NB4 (cell line): Measurements from ENCODE around the gene SUN2.

Experiments
- DNase-seq: peaks from one replicate; pipeline ENCODE4 v3.0.0; 2010; ENCODE audit warnings: low read depth
- H3K4me3 ChIP-seq: one replicate; pipeline ENCODE4 v1.5.1; 2011; ENCODE audit warnings: mild to moderate bottlenecking, low read depth, low read length, moderate library complexity
- MYC ChIP-seq: IDR thresholded peaks from 2 replicates; pipeline ENCODE4 v1.6.1; 2011; ENCODE audit warnings: low read depth, low read length
- POLR2A ChIP-seq: IDR thresholded peaks from 2 replicates; pipeline ENCODE4 v1.6.1; 2011; ENCODE audit warnings: mild to moderate bottlenecking; ENCODE audit not compliant: insufficient read length; ENCODE audit errors: extremely low read depth
- TF ChIP-seq, protein P1 (sequence below): IDR thresholded peaks from one replicate; pipeline ENCODE4 v1.5.1; 2012; ENCODE audit warnings: low read depth, low read length
- TF ChIP-seq, protein P2 (sequence below): IDR thresholded peaks from 2 replicates; pipeline ENCODE4 v1.6.1; 2011; ENCODE audit warnings: low read depth, low read length

Gene SUN2

DNA sequence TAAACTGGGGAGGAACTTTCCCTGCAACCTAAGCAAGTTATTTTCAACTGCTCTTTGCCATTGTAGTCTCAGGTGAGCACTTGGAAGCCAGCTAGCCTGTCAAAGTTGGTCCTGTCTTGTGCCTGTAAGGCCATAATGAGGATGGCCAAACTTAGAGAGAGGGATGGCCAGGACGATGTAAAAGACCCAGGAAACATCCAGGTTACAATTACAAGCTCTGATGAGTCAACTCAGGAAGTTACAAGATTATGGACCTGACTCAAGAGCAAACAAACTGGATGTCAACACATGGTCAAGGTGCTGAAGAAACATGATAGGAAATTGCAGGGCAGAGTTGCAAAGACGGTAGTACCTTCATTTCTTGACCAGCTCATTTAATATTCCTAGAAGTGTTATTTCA is 48.5 kb downstream of the SUN2 start:
- TF ChIP-seq, protein P1, sequence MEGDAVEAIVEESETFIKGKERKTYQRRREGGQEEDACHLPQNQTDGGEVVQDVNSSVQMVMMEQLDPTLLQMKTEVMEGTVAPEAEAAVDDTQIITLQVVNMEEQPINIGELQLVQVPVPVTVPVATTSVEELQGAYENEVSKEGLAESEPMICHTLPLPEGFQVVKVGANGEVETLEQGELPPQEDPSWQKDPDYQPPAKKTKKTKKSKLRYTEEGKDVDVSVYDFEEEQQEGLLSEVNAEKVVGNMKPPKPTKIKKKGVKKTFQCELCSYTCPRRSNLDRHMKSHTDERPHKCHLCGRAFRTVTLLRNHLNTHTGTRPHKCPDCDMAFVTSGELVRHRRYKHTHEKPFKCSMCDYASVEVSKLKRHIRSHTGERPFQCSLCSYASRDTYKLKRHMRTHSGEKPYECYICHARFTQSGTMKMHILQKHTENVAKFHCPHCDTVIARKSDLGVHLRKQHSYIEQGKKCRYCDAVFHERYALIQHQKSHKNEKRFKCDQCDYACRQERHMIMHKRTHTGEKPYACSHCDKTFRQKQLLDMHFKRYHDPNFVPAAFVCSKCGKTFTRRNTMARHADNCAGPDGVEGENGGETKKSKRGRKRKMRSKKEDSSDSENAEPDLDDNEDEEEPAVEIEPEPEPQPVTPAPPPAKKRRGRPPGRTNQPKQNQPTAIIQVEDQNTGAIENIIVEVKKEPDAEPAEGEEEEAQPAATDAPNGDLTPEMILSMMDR = no peak
- DNase-seq = peak; percentile 52
- H3K4me3 ChIP-seq = peak overlapping the region; percentile 96

DNA sequence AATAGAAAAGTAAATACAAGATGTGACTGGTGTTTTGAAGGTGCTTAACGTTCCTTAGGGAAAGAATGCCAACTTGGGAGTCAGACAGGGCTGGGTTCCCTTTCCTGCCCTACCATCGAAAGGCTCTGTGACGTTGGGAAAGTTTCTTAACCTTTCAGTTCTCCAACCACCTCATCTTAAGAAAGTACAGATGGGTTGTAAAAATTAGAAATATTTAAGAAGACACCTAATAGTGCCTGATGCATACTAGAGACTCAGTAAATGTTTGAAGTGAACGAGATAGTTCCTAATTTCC is 49.0 kb downstream of the SUN2 start:
- TF ChIP-seq POLR2A = no peak
- no peak for DNase-seq
- peak overlapping the region; percentile 96 for H3K4me3 ChIP-seq

DNA sequence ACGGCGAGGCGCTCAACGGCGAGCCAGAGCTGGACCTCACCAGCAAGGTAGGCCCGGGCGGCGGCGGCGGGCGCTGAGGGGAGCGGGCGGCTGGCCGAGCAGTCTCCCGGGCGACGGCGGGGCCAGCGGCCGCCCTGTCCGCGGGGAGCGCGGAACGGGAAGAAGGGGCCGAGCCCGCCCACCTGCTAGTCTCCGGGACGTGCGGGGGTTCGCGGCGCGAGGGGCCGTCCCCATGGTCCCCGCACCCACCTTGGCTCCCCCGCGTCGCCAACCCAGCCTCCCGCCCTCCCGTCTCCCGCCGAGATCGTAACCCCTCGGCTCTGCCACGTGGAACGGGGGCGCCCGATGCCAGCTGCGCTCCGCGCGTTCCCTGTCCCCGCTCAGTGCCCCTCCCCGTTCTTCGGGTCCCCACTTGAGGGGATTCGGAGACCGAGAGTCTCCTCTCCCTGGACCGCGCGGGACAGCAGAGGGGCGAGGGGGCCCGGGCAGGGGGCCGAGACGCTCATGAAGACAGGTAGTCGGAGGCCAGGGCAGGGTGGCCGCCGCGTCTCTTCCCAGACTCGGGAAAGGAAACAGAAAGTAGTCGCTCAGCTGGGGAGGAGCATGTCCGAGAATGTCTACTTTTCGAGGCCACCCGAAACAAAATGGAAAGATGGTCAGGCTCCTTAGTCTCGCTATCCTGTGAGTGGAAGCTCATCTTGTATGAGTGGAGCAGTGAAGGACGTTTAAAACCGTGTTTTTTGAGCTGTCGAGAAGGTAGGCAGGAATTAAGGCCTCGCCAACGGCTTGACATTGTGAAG is 49.5 kb downstream of the SUN2 start:
- peak overlapping the region; percentile 96 for H3K4me3 ChIP-seq
- TF ChIP-seq, protein P2, sequence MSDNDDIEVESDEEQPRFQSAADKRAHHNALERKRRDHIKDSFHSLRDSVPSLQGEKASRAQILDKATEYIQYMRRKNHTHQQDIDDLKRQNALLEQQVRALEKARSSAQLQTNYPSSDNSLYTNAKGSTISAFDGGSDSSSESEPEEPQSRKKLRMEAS = peak; percentile 60
- TF ChIP-seq, protein P1 = no peak
- TF ChIP-seq POLR2A (no peak), MYC (no peak)
- DNase-seq = peak; percentile 57

DNA sequence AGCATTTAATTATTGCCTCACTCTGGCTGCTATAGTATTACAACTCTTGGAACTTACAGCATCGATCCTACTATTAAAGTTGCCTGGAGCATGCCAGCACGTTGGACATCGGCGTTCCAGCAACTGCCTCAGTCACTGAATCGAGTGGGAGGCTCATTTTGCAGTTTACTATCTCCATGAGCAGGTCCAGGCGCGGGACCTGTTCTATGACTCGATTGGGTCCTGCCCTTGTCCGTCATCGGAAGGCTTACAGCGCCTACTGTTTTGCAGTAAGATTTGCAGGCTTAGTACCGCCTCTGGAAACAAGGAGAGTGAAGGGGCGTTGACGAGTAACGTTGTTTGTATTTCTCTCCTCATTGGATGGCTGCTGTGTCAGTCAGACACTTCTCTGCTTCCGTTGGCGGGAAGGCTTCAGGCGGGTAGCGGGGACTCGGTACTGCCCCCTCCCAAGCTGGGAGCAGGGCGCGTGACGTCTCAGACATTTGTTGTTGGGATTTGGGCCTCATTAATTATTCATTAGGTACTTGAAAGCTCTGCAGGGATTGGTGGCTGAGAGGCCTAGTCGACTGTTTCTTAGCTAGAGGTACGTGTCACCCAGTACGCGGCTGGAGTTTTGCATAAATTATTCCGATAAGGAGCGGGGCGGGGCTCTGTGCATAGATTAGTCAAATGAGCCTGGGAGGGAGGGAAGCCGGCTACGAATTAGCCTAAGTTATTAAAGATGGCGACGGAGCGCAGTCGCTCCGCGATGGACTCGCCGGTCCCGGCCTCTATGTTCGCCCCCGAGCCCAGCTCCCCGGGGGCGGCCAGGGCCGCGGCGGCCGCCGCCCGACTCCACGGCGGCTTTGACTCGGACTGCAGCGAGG is 50.3 kb downstream of the SUN2 start, which contains the start of gene GTPBP1:
Gene GTPBP1, plus strand, starts transcription at position 710 of the 866 bp plus-strand sequence. Its CDS starts 12 bp downstream, at position 722.
- TF ChIP-seq, protein P2 = 0 out of 2 replicates have a peak, but pooled peaks have one; percentile 1
- no peak for TF ChIP-seq MYC
- TF ChIP-seq POLR2A = peak; percentile 68
- DNase-seq = peak; percentile 100
- peak within 1 kb of the TSS; percentile 96 for H3K4me3 ChIP-seq

DNA sequence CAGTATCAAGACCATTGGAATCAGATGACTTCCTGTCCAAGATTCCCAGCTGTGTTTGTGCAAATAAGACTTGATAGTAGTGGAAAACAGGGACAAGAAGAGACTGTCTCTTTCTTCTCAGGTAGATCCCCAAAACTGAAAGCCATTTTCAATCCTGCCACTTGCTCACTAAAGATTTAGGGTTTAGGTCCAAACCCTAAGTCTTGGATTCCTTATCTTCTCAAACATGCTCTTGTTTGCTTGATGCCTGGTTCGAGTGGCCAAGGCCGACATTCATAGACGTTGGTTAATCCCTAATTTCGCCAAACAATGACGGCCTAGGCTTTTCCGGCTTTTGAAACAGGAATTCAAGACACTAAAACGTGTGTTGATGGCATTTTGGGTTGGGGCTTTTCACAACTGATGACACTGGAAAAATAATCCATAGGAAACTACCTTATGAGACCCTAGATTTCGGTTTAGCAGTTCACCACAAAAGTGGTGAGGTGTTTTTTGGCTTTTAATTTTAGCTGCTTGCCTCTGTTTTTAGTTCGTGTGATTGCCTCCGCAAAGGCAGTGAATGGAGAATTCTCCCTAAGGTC is 51.1 kb downstream of the SUN2 start:
- TF ChIP-seq MYC = no peak
- TF ChIP-seq, protein P2 = no peak
- no peak for TF ChIP-seq POLR2A
- TF ChIP-seq, protein P1 = no peak
- no peak for DNase-seq
- H3K4me3 ChIP-seq = peak overlapping the region; percentile 65

DNA sequence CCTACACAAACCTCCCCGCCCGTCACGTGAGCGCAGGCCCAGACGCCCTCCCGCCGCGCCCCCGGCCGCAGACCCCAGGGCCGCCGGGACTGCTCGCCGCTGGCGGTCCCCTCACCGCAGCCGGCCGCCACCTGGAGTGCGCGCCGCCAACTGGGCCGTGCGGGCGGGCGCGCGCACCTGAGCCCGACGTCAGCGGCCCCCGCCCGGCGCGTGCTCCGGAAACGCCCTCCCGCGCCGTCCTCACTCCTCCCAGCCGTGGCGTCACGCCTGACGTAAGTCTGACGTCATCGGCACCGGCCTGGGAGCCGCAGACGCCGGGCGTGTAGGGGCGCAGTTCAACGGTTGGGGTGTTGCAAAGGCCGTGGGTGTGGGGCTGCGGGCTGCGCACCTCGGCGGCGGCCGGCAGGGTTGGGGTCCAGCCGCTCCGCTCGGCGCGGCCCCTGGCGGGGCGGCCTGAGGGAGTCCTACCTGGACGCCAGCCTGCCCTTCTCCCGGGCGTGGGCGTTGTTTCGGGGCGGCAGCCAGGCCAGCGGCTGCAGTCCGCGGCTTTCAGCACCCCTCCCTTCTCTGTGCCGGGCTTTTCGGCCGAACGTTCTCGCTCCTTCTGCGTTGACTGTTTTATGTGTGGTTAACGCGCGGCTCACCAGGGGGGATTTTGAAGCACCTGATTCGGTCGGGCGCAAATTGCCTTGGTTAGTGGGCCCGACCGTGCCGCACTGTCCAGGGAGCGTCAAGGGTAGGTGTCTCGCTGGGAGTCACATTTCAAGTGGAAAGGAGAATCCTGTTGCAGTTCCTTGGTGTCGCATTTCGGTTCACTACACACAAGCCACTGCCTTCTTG is 54.8 kb downstream of the SUN2 start, which contains the start of gene JOSD1:
Gene JOSD1, minus strand, starts transcription at position 155 of the 840 bp plus-strand sequence. CDS start 956 bp downstream, outside the sequence.
- TF ChIP-seq, protein P2 = peak; percentile 55
- TF ChIP-seq, protein P1 = no peak
- peak; percentile 88 for TF ChIP-seq POLR2A
- TF ChIP-seq MYC = no peak; the same call in 1 of the 2 replicates
- peak within 1 kb of the TSS; percentile 78 for H3K4me3 ChIP-seq
- DNase-seq = peak; percentile 95
